A549 (cell line): ENCODE results near the gene SLC25A39. TPM values are rescaled to one million over a fixed set of nuclear protein-coding genes. Genes with fewer than 3 reads are reported as not detected.

Source experiments
- ATAC-seq, 2 experiments: fragments of 200-7000 bp in 1 of 2; fragments of >200 bp in 1 of 2; cut with Nextera tagmentation in 1 of 2; cut with Tn5 transposase in 1 of 2; 3 replicates each; pipeline versions ENCODE4 v1.8.0 to v1.9.1; 2018 to 2020; ENCODE audit warnings: mild to moderate bottlenecking in 1 of 2, moderate library complexity in 1 of 2
- CTCF ChIA-PET: fragments of 300-600 bp; sonication (Branson Sonifier 250); formaldehyde crosslinking; extraction: SDS; loops from one replicate; lab custom pipeline; 2021; ENCODE audit warnings: antibody characterized with exemption, inconsistent platforms; lab: Yijun Ruan, JAX
- POLR2A ChIA-PET: fragments of 350-600 bp; formaldehyde crosslinking; extraction: SDS; loops from one replicate; lab custom pipeline; 2021; ENCODE audit warnings: antibody characterized with exemption, inconsistent platforms; lab: Yijun Ruan, JAX
- DNase-seq, 2 experiments: peaks; one replicate each; pipeline versions ENCODE4 v3.0.0 to v3.0.0-alpha.2; 2011 to 2016; ENCODE audit warnings: low read depth in 1 of 2, low spot score in 1 of 2
- FAIRE-seq: peaks from 2 replicates; lab custom pipeline; 2011; peaks lifted over from hg19 to GRCh38; lab: Jason Lieb, UNC
- H3K27ac ChIP-seq, 2 experiments: fragments of >200 bp; sonication (Bioruptor Twin); formaldehyde crosslinking; 3 replicates each; pipeline ENCODE4 v1.5.1; 2016 to 2017
- H3K4me1 ChIP-seq: fragments of >200 bp; sonication (Bioruptor Twin); formaldehyde crosslinking; 3 replicates; pipeline ENCODE4 v1.6.1; 2016
- H3K4me2 ChIP-seq: fragments of >200 bp; sonication (Bioruptor Twin); formaldehyde crosslinking; 3 replicates; pipeline ENCODE4 v1.6.1; 2016
- H3K4me3 ChIP-seq: fragments of >200 bp; sonication (Bioruptor Twin); formaldehyde crosslinking; 3 replicates; pipeline ENCODE4 v1.5.1; 2016
- H3K9me3 ChIP-seq: fragments of >200 bp; sonication (Bioruptor Twin); formaldehyde crosslinking; 3 replicates; pipeline ENCODE4 v1.6.1; 2016
- BCL3 ChIP-seq: fragments of >200 bp; sonication (Bioruptor Twin); formaldehyde crosslinking; IDR thresholded peaks from 3 replicates; pipeline ENCODE4 v1.6.1; 2016
- BHLHE40 ChIP-seq: IDR thresholded peaks from 2 replicates; pipeline ENCODE4 v1.6.1; 2012; ENCODE audit warnings: low read depth, low read length, inconsistent platforms
- CBX8 ChIP-seq: fragments of 200-600 bp; sonication (generic); IDR thresholded peaks from 2 replicates; pipeline ENCODE4 v1.6.1; 2016
- CHD2 ChIP-seq: fragments of 150-350 bp; IDR thresholded peaks from 2 replicates; pipeline ENCODE4 v1.6.1; 2014; ENCODE audit warnings: low read length; ENCODE audit not compliant: partially characterized antibody
- CHD4 ChIP-seq: fragments of 200-600 bp; sonication (generic); IDR thresholded peaks from 2 replicates; pipeline ENCODE4 v1.6.1; 2016; ENCODE audit warnings: antibody characterized with exemption, mild to moderate bottlenecking, borderline replicate concordance
- CTCF ChIP-seq: fragments of >200 bp; sonication (Bioruptor Twin); formaldehyde crosslinking; IDR thresholded peaks from 3 replicates; pipeline ENCODE4 v1.5.1; 2016
- E2F6 ChIP-seq: IDR thresholded peaks from 2 replicates; pipeline ENCODE4 v1.6.1; 2012; ENCODE audit warnings: low read depth, borderline replicate concordance
- EHMT2 ChIP-seq: fragments of 200-600 bp; sonication (generic); IDR thresholded peaks from 2 replicates; pipeline ENCODE4 v1.6.1; 2016; ENCODE audit warnings: antibody characterized with exemption, low read depth, mild to moderate bottlenecking, moderate library complexity
- ELK1 ChIP-seq: fragments of 150-350 bp; IDR thresholded peaks from 2 replicates; pipeline ENCODE4 v1.6.1; 2014; ENCODE audit warnings: low read depth, mild to moderate bottlenecking, low read length
- EP300 ChIP-seq, 2 experiments: fragments of >200 bp; sonication (Bioruptor Twin); formaldehyde crosslinking; IDR thresholded peaks; 2 replicates in 1 of 2; 3 replicates in 1 of 2; pipeline ENCODE4 v1.6.1; 2016 to 2017
- FOSB ChIP-seq: fragments of 250-450 bp; sonication (Bioruptor Pico); IDR thresholded peaks from 2 replicates; pipeline ENCODE4 v1.5.0; 2020; ENCODE audit warnings: mild to moderate bottlenecking, moderate library complexity
- FOSL2 ChIP-seq, 2 experiments: fragments of 450-650 bp in 1 of 2; fragments of >200 bp in 1 of 2; sonication (Bioruptor Twin) in 1 of 2; formaldehyde crosslinking; IDR thresholded peaks; 2 replicates each; pipeline versions ENCODE4 v1.5.0 to v1.6.1; 2016 to 2020; ENCODE audit warnings: mild to moderate bottlenecking in 1 of 2, moderate library complexity in 1 of 2
- HDAC2 ChIP-seq: fragments of 200-600 bp; sonication (generic); IDR thresholded peaks from 2 replicates; pipeline ENCODE4 v1.6.1; 2016
- HES2 ChIP-seq: fragments of >200 bp; sonication (Bioruptor Twin); formaldehyde crosslinking; IDR thresholded peaks from 2 replicates; pipeline ENCODE4 v1.6.1; 2016
- HMGXB4 ChIP-seq: fragments of 250-450 bp; sonication (Bioruptor Pico); IDR thresholded peaks from 2 replicates; pipeline ENCODE4 v1.5.0; 2021; ENCODE audit warnings: mild to moderate bottlenecking, moderate library complexity, borderline replicate concordance
- HOXB5 ChIP-seq: fragments of 250-450 bp; sonication (Bioruptor Pico); IDR thresholded peaks from 2 replicates; pipeline ENCODE4 v1.5.0; 2020; ENCODE audit warnings: mild to moderate bottlenecking, moderate library complexity
- JUN ChIP-seq, 2 experiments: fragments of >200 bp; sonication (Bioruptor Twin); formaldehyde crosslinking; IDR thresholded peaks; 2 replicates in 1 of 2; 3 replicates in 1 of 2; pipeline ENCODE4 v1.6.1; 2016 to 2017
- JUNB ChIP-seq: fragments of >200 bp; sonication (Bioruptor Twin); formaldehyde crosslinking; IDR thresholded peaks from 2 replicates; pipeline ENCODE4 v1.6.1; 2016
- KDM1A ChIP-seq: fragments of 200-600 bp; sonication (generic); IDR thresholded peaks from 2 replicates; pipeline ENCODE4 v1.6.1; 2016; ENCODE audit warnings: low read depth, mild to moderate bottlenecking
- KDM5A ChIP-seq: fragments of 200-600 bp; sonication (generic); IDR thresholded peaks from 2 replicates; pipeline ENCODE4 v1.6.1; 2016; ENCODE audit warnings: antibody characterized with exemption, mild to moderate bottlenecking
- MAX ChIP-seq: IDR thresholded peaks from 2 replicates; pipeline ENCODE4 v1.6.1; 2012
- MYC ChIP-seq: IDR thresholded peaks from 2 replicates; pipeline ENCODE4 v1.6.1; 2012; ENCODE audit warnings: mild to moderate bottlenecking, inconsistent platforms, low read length, improper control_type of control experiment, borderline replicate concordance
- PBX3 ChIP-seq: IDR thresholded peaks from 2 replicates; pipeline ENCODE4 v1.6.1; 2012
- PHF8 ChIP-seq: fragments of 200-600 bp; sonication (generic); IDR thresholded peaks from 2 replicates; pipeline ENCODE4 v1.6.1; 2016; ENCODE audit warnings: low read depth, mild to moderate bottlenecking, antibody characterized with exemption, moderate library complexity, borderline replicate concordance
- POLR2A ChIP-seq: IDR thresholded peaks from 2 replicates; pipeline ENCODE4 v1.6.1; 2012; ENCODE audit warnings: mild to moderate bottlenecking, low read length
- RAD21 ChIP-seq, 2 experiments: fragments of >200 bp in 1 of 2; sonication (Bioruptor Twin) in 1 of 2; formaldehyde crosslinking in 1 of 2; IDR thresholded peaks in 1 of 2; conservative IDR thresholded peaks in 1 of 2; 2 replicates in 1 of 2; 3 replicates in 1 of 2; pipeline ENCODE4 v1.6.1; 2012 to 2018; ENCODE audit warnings: inconsistent platforms in 1 of 2
- RARB ChIP-seq: fragments of 250-450 bp; sonication (Bioruptor Pico); IDR thresholded peaks from 2 replicates; pipeline ENCODE4 v1.8.0; 2021; ENCODE audit warnings: mild to moderate bottlenecking, moderate library complexity
- SMC3 ChIP-seq: fragments of >200 bp; sonication (Bioruptor Twin); formaldehyde crosslinking; IDR thresholded peaks from 3 replicates; pipeline ENCODE4 v1.6.1; 2018; ENCODE audit warnings: inconsistent platforms
- SREBF2 ChIP-seq: fragments of 450-650 bp; IDR thresholded peaks from 2 replicates; pipeline ENCODE4 v1.6.1; 2014; ENCODE audit warnings: mild to moderate bottlenecking, moderate library complexity
- TFCP2L1 ChIP-seq: fragments of 250-450 bp; sonication (Bioruptor Pico); IDR thresholded peaks from 2 replicates; pipeline ENCODE4 v1.5.0; 2021; ENCODE audit warnings: mild to moderate bottlenecking
- TP53 ChIP-seq: fragments of 250-450 bp; sonication (Bioruptor Pico); IDR thresholded peaks from 2 replicates; pipeline ENCODE4 v1.5.0; 2021; ENCODE audit warnings: mild to moderate bottlenecking, moderate library complexity
- ZFP36 ChIP-seq: fragments of 450-650 bp; IDR thresholded peaks from 2 replicates; pipeline ENCODE4 v1.6.1; 2014; ENCODE audit warnings: borderline replicate concordance; ENCODE audit not compliant: partially characterized antibody
- ZNF302 ChIP-seq: fragments of 250-450 bp; sonication (Bioruptor Pico); IDR thresholded peaks from 2 replicates; pipeline ENCODE4 v1.9.0; 2021; ENCODE audit warnings: inconsistent platforms, mild to moderate bottlenecking, moderate library complexity
- WGBS: methylation state at CpG from one replicate; pipeline ENCODE4 v1.1.6; 2017; ENCODE audit errors: missing lambda C conversion rate; 5-methylcytosine and 5-hydroxymethylcytosine counted together
- polyA plus RNA-seq, 4 experiments: library from polyadenylated mRNA; depleted of rRNA in 3 of 4; stranded (reverse); fragments of >200 nt; fragmentation: RNase III in 1 of 4; extraction: RNeasy Plus Mini Kit Qiagen cat#74134 plus additional on column Dnase treatment in 1 of 4; gene quantifications; 2 replicates in 3 of 4; 3 replicates in 1 of 4; pipeline ENCODE4 v1.2.3, GENCODE V29; 2011 to 2017

The SLC25A39 gene
- polyA plus RNA-seq, 2 of the 4 experiments (the other 2 are of a cell fraction), result 80.9 to 154 TPM

- peak; percentile 66 to 74 for DNase-seq
- peak within 1 kb of the TSS; percentile 76 to 92 for H3K27ac ChIP-seq
- peak within 1 kb of the TSS; percentile 97 for H3K4me2 ChIP-seq
- WGBS, result 1% methylated on average over 16 of the region's 63 CpGs
- no peak for FAIRE-seq
- peaks cover 20% of the 10 kb centered on the region for H3K4me1 ChIP-seq
- TF ChIP-seq FOSL2 (IDR thresholded peaks at IDR 0.05) (no peak), FOSL2 (CRISPR knock-in tag; IDR thresholded peaks at IDR 0.05) (no peak), JUNB (no peak), HES2 (no peak), PHF8 (0 out of 2 replicates have a peak, but pooled peaks have one; percentile 8), CBX8 (no peak), TP53 (no peak), BHLHE40 (no peak), ELK1 (no peak), CTCF (peak; percentile 98), EHMT2 (no peak), E2F6 (peak; percentile 76), POLR2A (peak; percentile 36), TFCP2L1 (CRISPR knock-in tag) (no peak), HOXB5 (CRISPR knock-in tag) (no peak), BCL3 (no peak), RARB (no peak), EP300 (IDR thresholded peaks at IDR 0.05) (no peak), SREBF2 (no peak), HDAC2 (no peak), KDM1A (no peak), KDM5A (no peak), JUN (IDR thresholded peaks at IDR 0.05) (peak in 1 of 2 experiments; percentile 60; a peak in 1 of 5 replicates), MYC (no peak), CHD2 (no peak), HMGXB4 (CRISPR knock-in tag) (no peak), RAD21 (conservative IDR thresholded peaks at IDR 0.05 in 1 of 2, IDR thresholded peaks at IDR 0.05 in 1 of 2) (peak in 1 of 2 experiments; percentile 42; a peak in 2 of 5 replicates), ZNF302 (CRISPR knock-in tag) (no peak), FOSB (CRISPR knock-in tag) (no peak), CHD4 (no peak), ZFP36 (no peak), SMC3 (peak; percentile 54), MAX (peak; percentile 70), PBX3 (no peak)
- peak within 1 kb of the TSS; percentile 77 for H3K4me3 ChIP-seq
- H3K9me3 ChIP-seq, result no peaks in the 10 kb centered on the region
- CTCF ChIA-PET, result interaction anchor here (0.6 to 11.1 kb wide), 40 partner anchors 11 to 478 kb away, joined by 3 to 179 read pairs (median 3); partner anchors contain the start of genes GRN and SLC25A39
- POLR2A ChIA-PET, result interaction anchor here (0.6 to 1.0 kb wide), 3 partner anchors 144 to 256 kb away, joined by 3 to 4 read pairs (median 3); partner anchors contain the start of gene FZD2
- ATAC-seq, result peak; percentile 76 to 83
Measured at GRCh38 chr17:44363613-44364159, 39.1 kb upstream of the SLC25A39 start, which contains the start of gene FAM171A2. TSS of gene FAM171A2 (minus strand) at chr17:44363853. CDS start at chr17:44363714, 139 bp downstream.
